Activated T-helper 1 cell treated with anti-CD3 and anti-CD28 coated beads, Interleukin-2, amount 50 U/mL, for 16 hours (primary cell): ENCODE data around the gene LMBRD2.

Experiments used
- DNase-seq, 2 donors: peaks; one replicate each; pipeline ENCODE4 v3.0.0-alpha.2; 2020; ENCODE audit warnings: low read depth in 1 of 2, low spot score in 1 of 2

LMBRD2 gene

GRCh38 chr5:36052538-36052937 lies 99.1 kb downstream of the LMBRD2 start:
- no peak for DNase-seq

- DNase-seq, result no peak
Observed at GRCh38 chr5:36049949-36050348, 101.7 kb downstream of the LMBRD2 start.
